SKM-1 (cell line): ENCODE results near the gene HSP90AA1.
"Not testable (repeated sequence)": the region's sequence is repeated elsewhere in the genome, so short reads cannot be mapped to it uniquely, and the experiment has no call there.

Experiments used
- DNase-seq: peaks from one replicate; lab custom pipeline; 2025; ENCODE audit not compliant: unreplicated experiment; lab: John Stamatoyannopoulos, UW

Gene HSP90AA1

DNA sequence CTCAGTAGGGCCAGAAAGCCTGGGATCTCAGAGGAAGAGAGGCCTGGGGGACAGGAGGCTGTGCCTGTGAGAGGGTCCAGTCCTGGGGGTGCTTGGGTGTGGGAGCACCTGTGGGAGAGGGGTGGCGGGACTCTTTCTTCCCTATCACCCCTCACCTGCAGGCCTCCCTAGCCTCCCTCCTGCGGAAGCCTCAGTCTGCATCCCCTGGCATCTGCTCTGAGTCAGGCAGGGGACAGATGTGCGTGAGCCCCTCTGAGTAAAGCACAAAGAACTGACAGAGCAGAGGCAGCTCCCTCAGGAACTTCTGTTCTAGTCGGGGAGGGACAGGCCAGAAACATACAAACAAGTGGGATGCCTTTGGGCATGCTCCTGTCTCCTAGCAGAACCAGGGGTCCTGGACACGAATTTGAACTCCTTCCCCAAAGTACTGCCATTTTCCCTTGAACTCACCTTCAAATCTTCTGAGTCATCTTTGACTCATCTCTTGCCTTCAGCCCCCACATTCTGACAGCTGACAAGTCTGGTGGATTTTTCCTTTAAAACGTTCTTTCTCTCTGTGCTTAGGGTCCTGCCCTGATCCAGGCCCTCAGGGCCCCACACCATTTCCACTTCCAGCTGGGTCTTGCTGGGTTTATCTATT is 8.5 kb upstream of the HSP90AA1 start:
- DNase-seq, result no peak

DNA sequence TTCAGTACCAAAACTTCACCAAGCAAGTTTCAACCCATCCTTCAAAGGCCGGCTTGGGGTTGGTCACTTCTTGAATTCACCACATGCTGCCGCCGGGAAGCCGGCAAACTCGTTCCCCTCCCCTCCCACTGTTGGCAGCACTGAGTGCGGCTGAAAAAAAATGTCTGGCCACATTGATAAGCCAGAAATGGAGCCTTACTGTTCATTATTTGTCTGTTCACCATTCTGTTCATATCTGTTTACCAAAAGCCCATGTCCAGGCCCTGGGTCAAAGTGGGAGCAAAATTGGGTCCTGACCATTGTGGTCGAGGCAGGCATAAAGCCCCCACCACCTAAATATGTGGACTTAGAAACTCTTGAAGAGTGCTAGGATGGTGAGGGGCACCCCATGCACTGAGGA is 7.3 kb upstream of the HSP90AA1 start:
- DNase-seq, result no peak

DNA sequence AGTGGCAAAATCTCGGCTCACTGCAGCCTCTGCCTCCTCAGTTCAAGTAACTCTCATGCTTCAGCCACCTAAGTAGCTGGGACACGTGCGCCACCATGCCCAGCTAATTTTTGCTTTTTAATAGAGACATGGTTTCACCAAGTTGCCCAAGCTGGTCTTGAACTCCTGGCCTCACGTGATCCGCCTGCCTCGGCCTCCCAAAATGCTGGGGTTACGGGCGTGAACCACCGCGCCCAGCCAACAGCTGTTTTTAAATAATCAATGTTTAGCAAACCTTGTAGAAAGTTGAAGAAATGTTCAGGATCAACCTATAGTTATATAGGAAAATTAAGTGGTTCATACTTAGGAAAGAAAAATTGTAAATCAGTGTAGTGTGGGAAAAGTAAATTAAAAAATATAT is 6.0 kb upstream of the HSP90AA1 start:
- no peak for DNase-seq

DNA sequence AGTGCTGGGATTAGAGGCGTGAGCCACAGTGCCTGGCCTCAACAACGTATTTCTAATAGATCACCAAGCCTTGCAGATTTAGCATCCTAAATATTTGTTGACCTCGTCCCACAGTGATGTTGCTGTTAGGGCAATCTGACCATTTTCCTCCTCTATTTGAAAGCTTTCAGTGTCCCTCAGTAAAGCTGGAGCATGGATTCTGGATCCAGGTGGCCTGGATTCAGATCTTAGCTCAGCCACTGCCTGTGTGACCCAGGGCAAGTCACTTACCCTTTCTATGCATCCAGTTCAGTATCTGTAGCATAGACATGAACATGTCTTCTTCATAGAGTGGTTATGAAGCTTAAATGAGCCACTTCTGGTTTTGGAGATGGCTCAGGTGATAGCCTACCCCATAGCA is 3.9 kb upstream of the HSP90AA1 start:
- no peak for DNase-seq

DNA sequence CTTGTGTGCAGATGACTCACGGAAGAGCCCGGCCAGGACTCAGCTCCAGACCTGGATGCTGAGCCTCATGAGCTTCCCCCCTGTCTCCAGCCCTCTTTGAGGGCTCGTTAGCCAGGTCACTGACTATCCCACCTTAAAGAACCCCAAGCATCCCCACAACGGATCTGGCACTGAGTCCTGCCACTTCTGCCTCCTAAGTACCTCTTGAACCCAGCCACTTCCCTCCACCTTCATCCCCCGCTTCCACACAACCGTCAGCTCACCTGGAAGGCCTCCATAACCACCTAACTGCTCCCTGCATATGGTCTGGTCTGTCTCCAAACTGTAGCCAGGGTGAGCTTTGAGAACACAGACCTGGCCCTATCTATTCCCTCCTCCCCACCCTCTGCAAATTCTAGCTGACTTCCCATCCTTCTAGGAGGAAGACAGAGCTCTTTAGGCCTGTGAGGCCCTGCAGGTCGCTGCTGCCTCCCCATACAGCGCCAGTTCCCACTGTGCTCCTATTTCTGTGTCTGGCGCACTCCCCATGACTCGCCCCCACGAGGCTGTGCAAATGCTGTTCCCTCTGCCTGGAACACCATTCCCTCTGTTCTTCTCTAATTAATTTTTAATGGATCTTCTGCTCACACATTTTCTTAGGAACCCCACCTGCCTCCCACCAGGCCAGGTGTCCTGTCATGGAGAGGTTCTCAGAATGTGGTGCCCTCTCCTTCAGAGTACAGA is 2.9 kb upstream of the HSP90AA1 start:
- no peak for DNase-seq

DNA sequence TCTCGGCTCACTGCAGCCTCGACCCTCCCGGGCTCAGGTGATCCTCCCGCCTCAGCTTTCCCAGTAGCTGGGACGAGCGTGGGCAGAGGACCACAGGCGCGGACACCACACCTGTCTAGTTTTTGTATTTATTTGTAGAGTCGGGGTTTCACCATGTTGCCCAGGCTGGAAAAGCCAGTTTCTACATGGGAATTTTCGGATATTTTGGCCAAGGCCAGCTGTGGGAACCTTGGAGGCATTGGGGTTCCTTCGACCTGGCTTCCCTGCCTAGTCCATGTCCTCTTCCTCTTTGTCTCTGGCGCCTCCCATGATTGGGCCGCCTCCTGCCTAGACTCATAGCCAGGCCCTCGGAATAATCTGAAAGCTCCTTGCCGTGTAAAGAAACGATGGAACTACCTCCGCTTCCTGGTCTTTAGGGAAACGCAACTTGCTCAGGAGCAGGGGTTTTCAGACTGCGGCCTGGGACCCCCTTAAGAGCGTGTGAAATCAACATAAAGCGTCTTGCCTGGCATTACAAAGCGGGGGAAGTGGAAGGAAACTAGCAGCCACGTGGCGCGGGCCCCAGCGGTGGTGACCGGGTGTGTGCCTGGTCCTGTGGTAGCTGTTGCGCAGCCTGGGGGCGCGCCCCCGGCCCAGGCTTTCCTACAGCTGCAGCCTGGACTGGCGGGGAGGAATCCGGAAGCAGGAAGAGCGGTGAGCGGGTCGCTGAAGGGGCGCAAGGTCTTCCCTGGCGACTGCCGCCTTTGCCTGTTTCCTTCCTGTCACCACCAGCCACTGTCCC is 1.4 kb upstream of the HSP90AA1 start:
- DNase-seq, result no peak

DNA sequence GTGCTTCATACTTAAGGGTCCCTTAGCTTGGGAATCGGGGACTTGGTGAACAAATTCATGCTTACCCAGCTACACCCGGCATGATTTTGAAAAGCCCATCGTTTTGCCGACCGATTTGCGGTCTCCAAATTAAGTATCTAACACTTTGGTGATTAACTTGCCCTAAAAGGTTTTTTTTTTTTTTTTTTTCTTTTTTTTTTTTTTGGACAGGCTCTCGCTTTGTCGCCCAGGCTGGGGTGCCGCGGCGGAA is 843 bp upstream of the HSP90AA1 start:
- no peak for DNase-seq

DNA sequence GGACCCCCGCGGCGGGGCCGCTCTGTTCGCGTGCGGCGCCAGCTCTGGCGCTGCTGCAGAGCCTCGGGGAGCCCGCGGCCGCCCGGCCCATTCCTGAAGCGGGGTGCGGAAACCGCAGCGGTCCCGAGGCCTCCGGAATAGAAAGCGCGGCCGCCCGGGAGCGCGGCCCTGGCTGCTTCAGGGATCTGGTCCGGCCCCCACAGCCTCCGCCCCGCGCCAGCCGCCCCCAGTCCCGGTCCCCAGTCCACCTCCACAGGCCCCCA is 204 bp downstream of the HSP90AA1 start:
- no peak for DNase-seq

DNA sequence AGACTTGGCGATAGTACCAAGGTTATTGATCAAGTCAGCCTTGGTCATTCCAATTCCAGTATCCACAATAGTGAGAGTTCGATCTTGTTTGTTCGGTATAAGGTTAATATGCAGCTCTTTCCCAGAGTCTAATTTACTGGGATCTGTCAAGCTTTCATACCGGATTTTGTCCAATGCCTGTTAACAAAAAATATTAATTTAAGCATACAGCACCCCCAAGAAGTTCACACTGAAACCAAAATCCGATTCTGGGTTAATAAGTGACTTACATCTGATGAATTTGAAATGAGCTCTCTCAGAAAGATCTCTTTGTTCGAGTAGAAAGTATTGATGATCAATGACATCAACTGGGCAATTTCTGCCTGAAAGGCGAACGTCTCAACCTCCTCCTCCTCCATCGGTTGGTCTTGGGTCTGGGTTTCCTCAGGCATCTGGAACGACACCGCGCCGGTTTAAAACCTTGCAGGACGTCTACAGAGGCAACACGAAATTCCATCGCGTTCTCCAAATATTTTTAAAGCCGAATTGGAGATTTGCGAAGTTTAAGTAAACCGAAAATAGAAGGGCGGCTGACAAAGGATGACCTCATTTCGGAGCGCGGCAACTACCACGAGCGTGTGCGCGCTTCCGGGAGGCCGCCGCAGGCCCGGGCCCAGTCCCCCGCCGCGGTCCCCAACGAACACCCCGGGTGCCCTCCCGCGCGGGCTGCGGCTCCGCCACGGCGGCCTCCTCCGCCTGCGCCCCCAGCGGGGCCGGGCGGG is 716 bp downstream of the HSP90AA1 start:
- DNase-seq, result peak; percentile 3

DNA sequence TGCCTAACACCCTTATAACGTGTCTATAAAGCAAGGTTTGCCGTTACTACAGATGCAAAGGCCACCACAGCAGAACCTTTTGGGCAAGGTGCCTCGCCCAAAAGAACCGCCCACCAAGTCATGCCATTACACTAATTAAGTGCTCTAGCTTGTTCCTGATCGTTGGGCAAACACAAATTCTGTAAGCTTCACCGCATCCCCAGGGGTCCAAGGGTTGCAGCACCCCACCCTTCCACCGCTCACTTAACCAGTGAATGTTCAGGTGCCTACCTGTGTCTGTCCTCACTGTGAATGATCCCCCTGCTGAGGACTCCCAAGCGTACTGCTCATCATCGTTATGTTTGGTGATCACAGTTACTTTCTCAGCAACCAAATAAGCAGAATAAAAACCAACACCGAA is 1.4 kb downstream of the HSP90AA1 start:
- no peak for DNase-seq

DNA sequence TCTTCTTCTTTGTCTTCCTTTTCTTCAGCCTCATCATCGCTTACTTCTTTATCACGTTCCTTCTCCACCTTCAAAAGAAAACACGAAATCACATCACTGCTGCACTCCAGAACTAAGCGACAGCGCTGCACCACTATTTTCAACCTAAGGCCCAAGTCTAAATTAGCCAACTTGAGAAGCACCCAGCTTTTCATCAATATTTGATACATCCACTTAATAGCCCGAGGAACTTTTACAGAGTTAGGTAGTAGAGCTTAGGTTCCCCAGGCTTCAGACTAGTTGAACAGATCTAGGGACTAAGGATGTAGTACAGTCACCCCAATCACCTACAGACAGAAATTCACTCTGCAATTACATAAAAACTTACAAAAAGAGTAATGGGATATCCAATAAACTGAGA is 1.9 kb downstream of the HSP90AA1 start:
- no peak for DNase-seq

DNA sequence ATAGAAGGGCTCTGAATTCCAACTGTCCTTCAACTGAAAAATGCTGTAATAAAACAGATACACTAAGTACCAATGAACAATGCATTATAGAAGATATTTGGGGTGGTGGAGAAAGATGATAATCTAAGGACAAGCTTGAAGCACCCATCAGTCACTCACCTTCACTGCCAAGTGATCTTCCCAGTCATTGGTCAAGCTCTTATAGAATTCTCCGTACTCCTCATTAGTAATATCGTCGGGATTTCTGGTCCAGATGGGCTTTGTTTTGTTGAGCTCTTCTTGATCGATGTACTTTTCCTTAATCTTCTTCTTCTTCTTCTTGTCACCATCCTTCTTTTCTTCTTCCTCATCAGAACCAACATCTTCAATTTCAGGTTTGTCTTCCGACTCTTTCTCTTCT is 2.3 kb downstream of the HSP90AA1 start:
- DNase-seq, result not testable (repeated sequence)

DNA sequence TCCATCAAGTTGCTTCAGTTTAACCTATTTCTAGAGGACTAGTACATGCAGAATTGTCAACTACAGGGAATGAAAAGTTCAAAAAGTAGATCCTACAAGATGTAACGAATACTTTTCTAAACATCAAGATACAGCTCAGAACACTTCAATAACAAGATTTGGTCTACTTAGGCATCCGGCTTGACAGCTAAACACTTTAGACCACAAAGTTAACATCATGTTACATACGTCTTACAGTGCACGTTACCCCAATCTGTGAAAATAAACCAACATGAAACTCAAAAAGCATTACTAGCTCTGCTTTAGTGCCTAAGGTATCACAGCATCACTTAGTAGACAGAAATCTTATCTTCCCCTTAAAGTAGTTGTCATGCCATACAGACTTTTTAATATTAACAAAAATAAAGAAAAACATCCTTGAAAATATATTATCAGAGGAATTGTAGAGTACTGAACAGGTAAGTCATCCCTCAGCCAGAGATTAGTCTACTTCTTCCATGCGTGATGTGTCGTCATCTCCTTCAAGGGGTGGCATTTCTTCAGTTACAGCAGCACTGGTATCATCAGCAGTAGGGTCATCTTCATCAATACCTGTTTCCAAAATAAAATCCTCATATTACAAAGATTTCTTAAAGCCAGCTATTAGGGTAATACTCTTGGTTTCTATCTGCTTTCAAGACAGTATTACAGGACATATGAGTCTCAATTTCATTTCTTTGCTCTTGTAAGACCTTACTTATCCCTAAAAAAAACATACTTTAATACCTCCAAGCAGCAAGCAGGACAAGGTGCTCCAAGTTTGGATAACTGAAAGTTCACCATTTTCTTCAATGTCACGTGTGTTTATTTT is 5.4 kb downstream of the HSP90AA1 start:
- DNase-seq, result no peak

DNA sequence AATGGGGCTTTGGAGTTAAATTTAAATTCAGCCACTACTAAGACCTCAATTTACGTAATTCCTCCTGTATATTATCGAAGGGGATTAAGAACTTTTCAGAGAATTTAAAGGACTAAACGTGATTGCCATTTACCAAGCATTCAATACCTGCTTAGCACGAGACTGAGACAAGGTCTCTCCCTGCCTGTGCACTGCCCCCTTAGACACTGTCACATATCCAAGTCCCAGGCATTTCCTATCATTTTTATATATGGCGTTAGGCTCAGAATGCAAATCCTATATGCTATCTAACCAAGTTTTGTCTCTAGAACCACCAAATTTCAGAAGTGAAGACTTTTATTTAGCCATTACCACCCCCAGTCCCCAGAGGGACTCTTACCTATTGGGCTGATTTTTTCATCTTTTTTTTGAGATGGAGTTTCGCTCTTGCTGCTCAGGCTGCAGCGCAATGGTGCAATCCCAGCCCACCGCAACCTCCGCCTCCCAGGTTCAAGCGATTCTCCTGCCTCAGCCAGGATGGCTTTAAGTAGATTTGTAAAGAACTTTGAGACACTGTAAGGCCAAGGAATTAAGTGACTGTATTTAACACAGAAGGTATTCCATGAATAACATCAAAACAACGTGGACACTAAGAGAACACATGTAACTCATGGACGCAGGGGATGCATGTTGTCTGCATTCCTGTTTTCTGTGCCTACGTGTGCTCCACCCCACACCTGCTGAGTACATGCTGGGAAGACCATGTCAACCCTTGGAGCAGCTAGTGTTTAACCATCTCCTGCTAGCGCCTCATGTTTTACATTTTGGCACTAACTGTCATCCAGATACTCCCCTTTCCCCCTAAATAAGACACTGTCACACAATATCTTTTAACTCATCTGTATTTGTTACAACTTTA is 6.4 kb downstream of the HSP90AA1 start:
- DNase-seq, result no peak

DNA sequence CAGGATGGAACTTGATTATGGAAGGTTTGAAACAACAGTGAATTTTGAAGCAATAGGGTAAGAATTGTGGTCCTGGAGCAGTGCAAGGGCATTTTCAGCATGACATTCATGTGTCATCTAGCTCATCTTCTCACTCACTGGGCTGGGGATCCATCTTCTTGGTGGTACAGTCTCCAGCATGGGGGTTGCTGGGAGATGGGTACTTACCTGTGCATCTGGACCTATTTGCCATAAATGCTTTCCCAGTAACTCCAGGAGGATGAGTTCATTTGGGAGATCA is 7.2 kb downstream of the HSP90AA1 start:
- no peak for DNase-seq

DNA sequence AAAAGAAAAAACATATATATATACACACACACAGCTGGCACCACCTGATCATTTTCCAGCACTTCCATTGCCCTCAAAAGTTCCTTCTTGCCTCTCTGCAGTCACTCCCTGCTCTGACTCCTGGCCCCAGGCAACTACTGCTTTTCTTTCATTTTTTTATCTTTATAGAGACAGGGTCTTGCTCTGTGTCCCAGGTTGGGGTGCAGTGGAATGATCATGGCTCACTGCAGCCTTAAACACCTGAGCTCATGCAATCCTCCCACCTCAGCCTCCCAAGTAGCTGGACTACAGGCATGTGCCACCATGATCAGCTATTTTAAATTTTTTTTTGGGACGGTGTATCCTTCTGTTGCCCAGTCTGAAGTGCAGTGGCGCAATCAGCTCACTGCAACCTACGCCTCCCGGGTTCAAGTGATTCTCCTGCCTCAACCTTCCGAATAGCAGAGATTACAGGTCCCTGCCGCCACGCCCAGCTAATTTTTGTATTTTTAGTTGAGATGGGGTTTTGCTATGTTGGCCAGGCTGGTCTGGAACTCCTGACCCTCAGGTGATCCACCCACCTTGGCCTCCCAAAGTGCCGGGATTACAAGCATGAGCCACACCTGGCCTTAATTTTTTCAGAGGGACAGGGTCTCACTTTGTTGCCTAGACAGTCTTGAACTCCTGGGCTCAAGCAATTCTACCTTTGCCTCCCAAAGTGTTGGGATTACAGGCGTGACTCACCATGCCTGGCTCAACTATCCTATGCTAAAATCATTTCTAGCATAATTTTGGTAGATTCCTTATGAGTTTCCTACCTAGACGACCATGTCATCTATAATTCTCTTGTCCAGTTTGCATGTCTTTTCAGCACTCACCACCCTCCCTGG is 7.8 kb downstream of the HSP90AA1 start:
- DNase-seq, result no peak

DNA sequence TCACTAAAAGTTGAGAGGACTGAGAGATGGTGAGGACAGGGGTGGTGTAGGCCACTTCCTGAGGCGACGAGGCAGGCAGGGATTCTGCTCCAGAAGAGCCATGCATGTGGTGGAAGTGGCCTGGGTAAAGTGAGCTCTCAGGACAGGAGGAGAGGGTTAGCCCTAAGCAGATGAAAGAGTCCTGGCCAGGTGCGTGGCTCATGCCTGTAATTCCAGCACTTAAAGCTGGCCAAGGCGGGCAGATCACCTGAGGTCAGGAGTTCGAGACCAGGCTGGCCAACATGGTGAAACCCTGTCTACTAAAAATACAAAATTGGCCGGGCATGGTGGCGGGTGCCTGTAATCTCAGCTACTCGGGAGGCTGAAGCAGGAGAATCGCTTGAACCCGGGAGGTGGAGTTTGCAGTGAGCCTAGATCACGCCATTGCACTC is 8.5 kb downstream of the HSP90AA1 start:
- DNase-seq, result not testable (repeated sequence)

DNA sequence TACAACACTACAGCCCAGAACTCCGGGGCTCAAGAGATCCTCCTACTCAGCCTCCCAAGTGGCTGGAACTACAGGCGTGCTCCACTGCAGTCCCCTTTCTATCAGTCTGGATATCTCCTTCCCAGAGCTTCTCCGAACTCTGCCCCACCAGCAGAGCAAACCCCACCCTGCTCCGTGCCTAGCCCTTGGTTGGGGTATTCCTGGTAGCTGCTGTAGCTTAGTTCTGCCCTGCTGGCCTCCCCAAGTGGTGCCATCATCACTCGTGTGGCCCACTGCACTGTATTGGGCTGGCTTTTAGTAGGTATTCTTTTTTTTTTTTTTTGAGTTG is 9.5 kb downstream of the HSP90AA1 start:
- DNase-seq, result no peak

DNA sequence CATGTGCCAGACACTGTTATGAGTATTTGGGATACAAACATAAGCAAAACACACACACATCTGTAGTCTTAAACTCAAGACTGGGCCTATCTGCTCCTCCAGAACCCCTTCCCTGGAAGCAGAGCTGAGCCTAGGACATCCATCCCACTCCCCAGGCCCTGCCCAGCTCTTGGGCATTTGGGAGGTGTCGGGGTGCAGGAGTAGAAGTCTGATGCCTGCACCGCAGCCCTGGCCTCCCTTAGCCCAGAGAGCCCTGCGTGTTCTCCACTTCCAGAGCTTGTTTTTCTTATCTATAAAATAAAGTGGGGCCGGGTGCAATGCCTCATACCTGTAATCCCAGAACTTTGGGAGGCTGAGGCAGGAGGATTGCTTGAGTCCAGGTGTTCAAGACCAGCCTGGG is 11.7 kb downstream of the HSP90AA1 start:
- DNase-seq, result no peak
